ENCODE results near the gene LTBR.
A peak's percentile ranks its signal among the peaks of the same experiment; 100 is the strongest.
"Not testable (repeated sequence)": the region's sequence is repeated elsewhere in the genome, so short reads cannot be mapped to it uniquely, and the experiment has no call there.

Gene LTBR

DNA sequence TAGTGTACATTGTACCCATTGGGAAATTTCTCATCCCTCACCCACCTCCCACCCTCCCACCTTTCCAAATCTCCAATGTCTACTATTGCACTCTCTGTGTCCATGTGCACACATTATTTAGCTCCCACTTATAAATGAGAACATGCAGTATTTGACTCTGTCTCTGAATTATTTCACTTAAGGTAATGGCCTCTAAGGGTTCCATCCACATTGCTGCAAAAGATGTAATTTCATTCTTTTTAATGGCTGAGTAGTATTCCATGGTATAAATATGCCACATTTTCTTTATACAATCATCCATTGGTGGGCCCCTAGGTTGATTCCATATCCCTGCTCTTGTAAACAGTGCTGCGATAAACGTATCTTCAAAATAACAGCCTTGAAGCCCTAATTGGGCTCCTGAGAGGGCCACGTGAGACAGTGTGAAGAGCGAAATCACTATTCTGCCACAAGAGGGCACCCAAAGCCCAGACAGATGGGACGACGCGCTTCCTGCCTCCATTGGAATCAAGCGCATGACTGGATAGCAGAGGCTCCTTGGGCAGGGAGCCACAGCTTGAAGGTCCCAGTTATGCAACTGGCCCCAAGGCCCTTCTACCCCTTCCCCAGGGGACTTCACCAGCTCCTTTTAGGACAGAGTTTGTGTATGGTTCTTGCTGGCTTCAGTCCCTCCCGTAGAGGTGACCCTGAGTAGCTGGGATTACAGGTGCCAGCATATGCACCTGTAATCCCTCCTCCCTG lies 39.5 kb downstream of the LTBR start:
- DNase-seq (ENCODE audit: extremely low read depth, insufficient read length), result peak; percentile 76
- TF ChIP-seq, protein P1, sequence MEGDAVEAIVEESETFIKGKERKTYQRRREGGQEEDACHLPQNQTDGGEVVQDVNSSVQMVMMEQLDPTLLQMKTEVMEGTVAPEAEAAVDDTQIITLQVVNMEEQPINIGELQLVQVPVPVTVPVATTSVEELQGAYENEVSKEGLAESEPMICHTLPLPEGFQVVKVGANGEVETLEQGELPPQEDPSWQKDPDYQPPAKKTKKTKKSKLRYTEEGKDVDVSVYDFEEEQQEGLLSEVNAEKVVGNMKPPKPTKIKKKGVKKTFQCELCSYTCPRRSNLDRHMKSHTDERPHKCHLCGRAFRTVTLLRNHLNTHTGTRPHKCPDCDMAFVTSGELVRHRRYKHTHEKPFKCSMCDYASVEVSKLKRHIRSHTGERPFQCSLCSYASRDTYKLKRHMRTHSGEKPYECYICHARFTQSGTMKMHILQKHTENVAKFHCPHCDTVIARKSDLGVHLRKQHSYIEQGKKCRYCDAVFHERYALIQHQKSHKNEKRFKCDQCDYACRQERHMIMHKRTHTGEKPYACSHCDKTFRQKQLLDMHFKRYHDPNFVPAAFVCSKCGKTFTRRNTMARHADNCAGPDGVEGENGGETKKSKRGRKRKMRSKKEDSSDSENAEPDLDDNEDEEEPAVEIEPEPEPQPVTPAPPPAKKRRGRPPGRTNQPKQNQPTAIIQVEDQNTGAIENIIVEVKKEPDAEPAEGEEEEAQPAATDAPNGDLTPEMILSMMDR (IDR thresholded peaks at IDR 0.05; ENCODE audit: insufficient read depth, low read length, poor library complexity, severe bottlenecking), result peak; percentile 79
- Histone ChIP-seq H3K4me3 (replicated peaks; ENCODE audit: low read depth, low read length) (no peak overlapping the region), H3K27me3 (replicated peaks; ENCODE audit: control insufficient read depth, insufficient read depth, low read length) (no peaks in the 10 kb centered on the region), H3K36me3 (ENCODE audit: control insufficient read depth, insufficient read depth, low read length) (no peaks in the 10 kb centered on the region)

DNA sequence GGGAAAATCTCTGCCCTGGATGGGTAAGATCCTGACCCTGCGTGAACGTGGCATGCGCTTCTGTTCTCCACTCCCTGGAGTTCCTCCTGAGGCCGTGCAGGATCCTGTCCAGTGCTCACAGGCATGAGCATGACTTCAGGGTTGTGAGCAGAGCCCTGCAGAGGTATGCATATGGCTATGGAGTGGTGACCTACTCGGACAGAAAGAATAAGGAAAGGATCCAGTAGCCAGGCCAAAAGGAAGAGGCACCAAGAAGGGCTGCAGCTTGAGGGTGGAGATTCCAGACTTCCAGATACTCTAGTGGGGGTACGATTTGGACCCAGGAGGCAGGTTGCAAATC lies 40.0 kb downstream of the LTBR start:
- Histone ChIP-seq H3K36me3 (ENCODE audit: control insufficient read depth, insufficient read depth, low read length) (no peaks in the 10 kb centered on the region), H3K4me3 (replicated peaks; ENCODE audit: low read depth, low read length) (no peak overlapping the region), H3K27me3 (replicated peaks; ENCODE audit: control insufficient read depth, insufficient read depth, low read length) (no peaks in the 10 kb centered on the region)
- TF ChIP-seq, protein P1 (IDR thresholded peaks at IDR 0.05; ENCODE audit: insufficient read depth, low read length, poor library complexity, severe bottlenecking), result no peak
- DNase-seq (ENCODE audit: extremely low read depth, insufficient read length), result no peak

DNA sequence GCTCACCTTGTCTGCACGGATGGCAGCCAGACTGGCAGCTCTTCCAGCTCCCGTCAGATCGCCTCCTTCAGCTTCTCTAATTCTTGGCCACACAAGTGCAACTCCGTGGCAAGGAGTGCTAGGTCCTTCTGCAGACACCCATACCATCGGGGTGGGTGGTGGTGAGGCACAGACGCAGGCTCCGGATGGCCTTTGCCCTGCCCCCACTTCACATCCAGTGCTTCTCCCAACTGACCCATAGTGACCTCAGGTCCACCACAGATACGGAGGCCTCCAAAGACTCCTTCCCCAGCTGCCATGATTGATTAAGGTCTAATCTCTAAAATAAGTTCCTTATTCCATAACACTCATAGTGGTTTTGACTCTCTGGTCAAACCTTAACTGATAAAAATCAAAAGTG lies 40.9 kb downstream of the LTBR start:
- TF ChIP-seq, protein P1 (IDR thresholded peaks at IDR 0.05; ENCODE audit: insufficient read depth, low read length, poor library complexity, severe bottlenecking), result no peak
- no peaks in the 10 kb centered on the region for H3K27me3 ChIP-seq (replicated peaks; ENCODE audit: control insufficient read depth, insufficient read depth, low read length)
- H3K4me3 ChIP-seq (replicated peaks; ENCODE audit: low read depth, low read length), result no peak overlapping the region
- DNase-seq (ENCODE audit: extremely low read depth, insufficient read length), result no peak
- no peaks in the 10 kb centered on the region for H3K36me3 ChIP-seq (ENCODE audit: control insufficient read depth, insufficient read depth, low read length)

DNA sequence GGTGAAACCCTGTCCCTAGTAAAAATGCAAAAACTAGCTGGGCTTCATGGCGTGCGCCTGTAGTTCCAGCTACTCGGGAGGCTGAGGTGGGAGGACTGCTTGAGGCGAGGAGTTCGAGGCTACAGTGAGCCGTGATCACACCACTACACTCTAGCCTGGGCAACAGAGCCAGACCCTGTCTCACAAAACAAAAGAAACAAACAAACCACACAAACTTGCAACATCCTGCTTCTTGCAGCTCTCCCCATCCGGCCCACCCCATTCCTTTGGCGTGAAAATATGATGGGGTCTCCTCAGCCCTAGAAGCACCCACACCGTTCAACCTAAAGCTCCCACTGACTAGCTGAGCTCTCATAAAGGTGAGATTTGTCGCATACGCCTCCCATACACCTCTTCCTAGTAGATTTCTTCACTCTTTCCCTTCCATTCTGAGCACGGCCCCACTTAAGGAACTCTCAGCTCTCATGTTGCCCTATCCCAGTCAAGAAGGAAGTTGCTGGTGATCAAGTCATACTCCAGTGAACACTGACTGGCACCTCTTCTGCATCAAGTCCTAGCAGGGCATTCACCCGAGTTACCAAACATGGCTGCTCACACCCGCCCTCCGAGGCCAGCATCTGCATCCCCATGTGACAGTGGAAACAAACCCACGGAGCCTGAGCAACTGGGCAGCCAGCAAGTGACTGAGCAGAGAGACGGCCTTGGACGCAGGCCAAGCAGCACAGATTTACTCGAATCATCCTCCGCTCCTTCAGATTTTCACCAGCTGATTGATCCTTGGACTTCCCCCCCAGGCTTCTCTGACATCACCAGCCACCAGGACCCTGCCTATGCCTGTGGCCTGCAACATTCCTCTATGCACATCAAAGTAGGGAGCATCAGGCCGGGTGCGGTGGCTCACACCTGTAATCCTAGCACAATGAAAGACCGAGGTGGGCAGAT lies 41.9 kb downstream of the LTBR start:
- peak; percentile 65 for DNase-seq (ENCODE audit: extremely low read depth, insufficient read length)
- H3K4me3 ChIP-seq (replicated peaks; ENCODE audit: low read depth, low read length), result peak overlapping the region; percentile 0; the same call in 1 of the 2 replicates
- H3K27me3 ChIP-seq (replicated peaks; ENCODE audit: control insufficient read depth, insufficient read depth, low read length), result no peaks in the 10 kb centered on the region
- TF ChIP-seq, protein P1 (IDR thresholded peaks at IDR 0.05; ENCODE audit: insufficient read depth, low read length, poor library complexity, severe bottlenecking), result no peak
- H3K36me3 ChIP-seq (ENCODE audit: control insufficient read depth, insufficient read depth, low read length), result no peaks in the 10 kb centered on the region

DNA sequence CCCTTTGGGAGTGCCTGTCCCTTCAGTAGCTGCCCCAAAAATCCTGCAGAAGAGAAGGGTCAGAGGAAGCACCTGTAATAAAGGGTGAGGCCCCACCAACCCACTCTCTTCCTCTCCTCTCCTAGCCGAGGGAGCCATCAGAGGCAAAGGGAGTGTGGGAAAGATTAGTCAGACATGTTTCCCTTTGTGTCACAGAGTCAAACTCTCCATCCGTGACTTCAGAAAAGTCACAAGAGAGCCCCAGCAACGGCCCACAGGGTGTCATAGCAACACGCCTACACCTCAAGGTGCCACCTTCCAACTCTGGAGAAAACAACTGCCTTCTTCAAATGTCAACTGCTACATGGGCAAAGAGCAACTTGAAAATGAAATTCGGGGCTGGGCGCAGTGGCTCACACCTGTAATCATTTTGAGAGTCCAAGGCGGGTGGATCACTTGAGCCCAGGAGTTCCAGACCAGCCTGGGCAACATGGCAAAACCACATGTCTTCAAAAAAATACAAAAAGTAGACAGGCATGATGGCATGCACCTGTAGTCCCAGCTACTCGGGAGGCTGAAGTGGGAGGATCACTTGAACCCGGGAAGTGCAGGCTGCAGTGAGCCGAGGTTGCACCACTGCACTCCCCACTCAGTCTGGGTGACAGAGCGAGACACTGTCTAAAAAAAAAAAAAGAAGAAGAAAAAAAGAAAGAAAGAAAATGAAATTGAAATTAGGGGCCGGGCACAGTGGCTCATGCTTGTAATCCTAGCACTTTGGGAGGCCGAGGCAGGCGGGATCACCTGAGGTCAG lies 43.1 kb downstream of the LTBR start:
- Histone ChIP-seq H3K27me3 (replicated peaks; ENCODE audit: control insufficient read depth, insufficient read depth, low read length) (no peaks in the 10 kb centered on the region), H3K36me3 (ENCODE audit: control insufficient read depth, insufficient read depth, low read length) (no peaks in the 10 kb centered on the region), H3K4me3 (replicated peaks; ENCODE audit: low read depth, low read length) (peak overlapping the region; percentile 14; the same call in 1 of the 2 replicates)
- peak; percentile 81 for DNase-seq (ENCODE audit: extremely low read depth, insufficient read length)
- TF ChIP-seq, protein P1 (IDR thresholded peaks at IDR 0.05; ENCODE audit: insufficient read depth, low read length, poor library complexity, severe bottlenecking), result no peak

DNA sequence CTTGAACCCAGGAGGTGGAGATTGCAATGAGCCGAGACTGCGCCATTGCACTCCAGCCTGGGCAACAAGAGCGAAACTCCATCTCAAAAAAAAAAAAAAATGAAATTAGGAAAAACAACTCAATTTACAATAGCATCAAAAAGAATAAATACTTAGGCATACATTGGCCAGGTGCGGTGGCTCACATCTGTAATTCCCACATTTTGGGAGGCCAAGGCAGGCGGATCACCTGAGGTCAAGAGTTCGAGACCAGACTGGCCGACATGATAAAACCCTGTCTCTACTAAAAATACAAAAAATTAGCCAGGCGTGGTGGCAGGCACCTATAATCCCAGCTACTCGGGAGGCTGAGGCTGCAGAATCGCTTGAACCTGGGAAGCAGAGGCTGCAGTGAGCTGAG lies 43.8 kb downstream of the LTBR start:
- DNase-seq (ENCODE audit: extremely low read depth, insufficient read length); H3K36me3 ChIP-seq (ENCODE audit: control insufficient read depth, insufficient read depth, low read length); H3K27me3 ChIP-seq (replicated peaks; ENCODE audit: control insufficient read depth, insufficient read depth, low read length): not testable (repeated sequence)
- H3K4me3 ChIP-seq (replicated peaks; ENCODE audit: low read depth, low read length), result peak overlapping the region; percentile 33; the same call in 1 of the 2 replicates

Measured in GM06990 (cell line).